NCI-H128 (cell line): Measurements from ENCODE around the gene GAMT.

Experiments
- DNase-seq: peaks from one replicate; lab custom pipeline; 2025; ENCODE audit not compliant: unreplicated experiment; lab: John Stamatoyannopoulos, UW

The GAMT gene

DNA sequence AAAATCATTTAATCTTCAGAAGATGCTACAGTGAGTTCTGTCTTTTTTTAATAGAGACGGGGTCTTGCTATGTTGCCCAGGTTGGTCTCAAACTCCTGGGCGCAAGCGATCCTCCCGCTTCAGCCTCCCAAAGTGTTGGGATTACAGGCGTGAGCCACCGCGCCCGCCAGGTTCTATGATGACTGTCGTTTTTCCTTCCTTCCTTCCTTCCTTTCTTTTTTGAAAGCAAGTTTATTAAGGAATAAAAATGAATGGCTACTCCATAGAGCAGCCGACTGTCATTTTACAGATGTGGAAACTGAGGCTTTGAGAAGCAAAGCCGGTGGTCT lies 511 bp upstream of the GAMT start:
- DNase-seq, result no peak

DNA sequence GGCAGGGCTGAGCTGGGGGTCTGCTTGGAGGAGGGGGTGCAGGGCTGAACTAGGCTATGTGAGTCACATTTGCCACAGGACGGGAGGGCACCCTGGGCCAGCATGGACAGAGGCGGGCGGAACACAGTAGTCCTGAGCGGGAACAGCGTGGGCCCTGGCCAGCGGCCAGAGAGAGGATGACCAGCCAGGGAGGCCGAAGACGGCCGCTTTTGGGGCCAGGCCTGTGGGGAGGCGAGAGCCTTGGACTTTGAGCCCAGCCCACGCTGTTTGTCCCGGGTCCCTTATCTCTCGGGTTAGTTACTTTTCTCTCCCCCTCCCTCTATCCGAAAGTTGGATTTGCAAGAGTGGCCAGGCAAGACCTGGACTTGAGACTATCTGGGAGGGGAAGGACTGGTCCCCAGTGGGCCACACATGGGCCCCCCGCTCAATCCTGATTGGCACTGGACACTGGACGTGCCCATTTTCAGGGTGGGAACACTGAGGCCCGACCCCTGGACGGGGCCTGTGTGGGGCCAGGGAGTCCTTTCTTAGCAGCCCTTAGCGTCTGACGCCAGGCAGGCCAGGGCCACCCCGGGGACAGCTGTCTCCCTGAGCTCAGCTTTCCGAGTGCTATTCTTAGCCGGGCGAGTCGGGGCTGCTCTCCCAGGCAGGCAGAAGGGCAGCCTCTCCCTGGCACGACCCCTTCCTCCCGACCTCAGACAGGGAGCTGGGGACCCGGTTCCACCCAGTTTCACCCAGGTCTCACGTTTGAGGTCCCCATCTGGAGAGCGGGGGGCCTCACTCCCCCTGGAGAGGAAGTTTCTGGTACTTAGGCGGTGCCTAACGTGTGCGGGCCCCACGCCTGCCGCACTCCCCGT lies 833 bp downstream of the GAMT start:
- no peak for DNase-seq

DNA sequence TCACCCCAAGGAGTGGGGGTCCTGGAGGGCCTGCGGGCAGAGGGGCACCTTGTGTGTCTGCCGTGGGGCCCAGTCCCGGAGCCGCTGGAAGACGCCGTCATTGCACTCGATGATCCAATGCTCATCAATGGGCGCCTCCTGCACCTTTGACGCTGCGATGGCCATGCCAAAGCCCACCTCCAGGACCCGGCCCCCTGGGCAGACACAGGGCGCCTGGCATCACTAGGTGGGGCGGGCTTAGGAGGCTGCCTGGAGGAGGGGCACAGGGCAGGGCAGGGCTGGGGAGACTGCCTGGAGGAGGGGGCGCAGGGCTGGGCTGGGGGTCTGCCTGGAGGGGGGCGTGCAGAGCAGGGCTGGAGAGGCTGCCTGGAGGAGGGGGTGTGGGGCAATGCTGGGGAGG lies 1.6 kb downstream of the GAMT start:
- DNase-seq, result no peak

DNA sequence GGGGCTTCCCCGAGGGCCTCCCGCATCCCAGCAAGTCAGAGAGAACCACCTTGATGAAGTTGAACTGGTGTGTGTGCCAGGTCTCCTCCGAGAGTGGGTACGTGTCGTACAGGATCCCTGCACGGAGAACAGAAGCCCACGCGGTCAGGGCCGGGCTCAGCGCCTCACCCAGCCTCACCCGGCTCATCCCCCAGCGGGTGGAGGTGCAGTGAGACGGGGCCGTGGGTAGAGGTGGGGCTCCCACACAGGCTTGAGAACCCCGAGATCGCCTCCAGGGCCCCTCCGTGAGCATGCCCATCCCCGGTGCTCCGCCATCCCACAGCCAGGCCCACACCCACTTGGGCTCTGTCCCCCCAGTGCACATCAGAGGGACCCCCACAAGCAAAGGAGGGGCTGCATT lies 2.3 kb downstream of the GAMT start:
- DNase-seq, result no peak

DNA sequence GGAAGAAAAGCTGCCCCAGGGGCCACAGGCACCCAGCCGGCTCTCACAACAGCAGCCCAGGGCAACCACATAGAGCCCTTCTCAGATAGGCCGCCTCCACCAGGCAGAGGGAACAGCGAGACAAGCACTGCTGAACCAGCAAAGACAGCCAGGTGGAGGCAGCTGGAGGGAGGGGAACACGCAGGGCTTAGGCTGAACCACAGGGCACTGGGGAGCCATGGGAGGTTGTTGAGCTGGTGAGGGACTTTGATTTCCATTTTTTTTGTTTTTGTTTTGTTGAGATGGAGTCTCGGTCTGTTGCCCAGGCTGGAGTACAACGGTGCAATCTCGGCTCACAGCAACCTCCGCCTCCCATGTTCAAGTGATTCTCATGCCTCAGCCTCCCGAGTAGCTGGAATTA lies 3.5 kb downstream of the GAMT start:
- DNase-seq, result no peak

DNA sequence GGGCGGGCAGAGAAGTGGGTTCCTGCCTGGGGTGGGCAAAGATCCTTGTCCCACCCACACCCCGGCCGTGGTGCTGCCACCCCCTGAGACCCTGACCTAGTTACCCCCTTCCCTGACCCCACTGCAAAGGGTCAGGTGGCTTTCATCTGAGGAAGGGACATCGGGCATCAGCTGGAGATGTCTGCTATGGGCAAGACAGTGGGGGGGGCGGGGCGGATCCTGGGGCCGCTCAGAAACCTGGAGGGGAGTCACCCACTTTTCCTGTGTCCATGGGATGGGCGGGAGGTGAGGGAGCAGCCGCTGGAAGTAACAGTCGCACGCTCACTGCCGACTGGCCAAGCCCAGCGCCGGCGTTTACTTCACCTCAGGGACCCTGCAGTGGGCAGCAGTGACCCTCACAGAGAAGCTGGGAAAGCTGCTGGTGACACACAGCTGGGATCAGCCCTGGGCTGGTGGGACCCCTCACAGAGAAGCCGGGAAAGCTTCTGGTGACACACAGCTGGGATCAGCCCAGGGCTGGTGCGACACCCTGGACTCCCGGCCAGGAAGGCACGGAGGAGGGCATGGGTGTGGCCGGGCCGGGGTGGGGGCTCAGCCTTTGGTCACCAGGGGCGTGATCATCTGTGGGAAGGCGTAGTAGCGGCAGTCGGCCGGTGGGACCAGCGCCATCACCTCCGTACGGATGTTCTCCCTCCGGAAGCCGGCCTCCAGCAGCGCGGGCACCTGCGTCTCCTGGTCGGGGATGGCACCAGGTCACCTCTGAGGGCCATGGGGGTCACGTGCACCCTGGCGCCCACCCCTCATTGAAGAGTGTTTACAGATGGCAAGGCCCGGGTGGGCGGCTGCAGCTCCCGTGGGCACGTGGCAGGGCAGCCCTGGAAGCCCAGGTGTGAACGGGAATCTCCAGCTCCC lies 4.3 kb downstream of the GAMT start:
- DNase-seq, result no peak

DNA sequence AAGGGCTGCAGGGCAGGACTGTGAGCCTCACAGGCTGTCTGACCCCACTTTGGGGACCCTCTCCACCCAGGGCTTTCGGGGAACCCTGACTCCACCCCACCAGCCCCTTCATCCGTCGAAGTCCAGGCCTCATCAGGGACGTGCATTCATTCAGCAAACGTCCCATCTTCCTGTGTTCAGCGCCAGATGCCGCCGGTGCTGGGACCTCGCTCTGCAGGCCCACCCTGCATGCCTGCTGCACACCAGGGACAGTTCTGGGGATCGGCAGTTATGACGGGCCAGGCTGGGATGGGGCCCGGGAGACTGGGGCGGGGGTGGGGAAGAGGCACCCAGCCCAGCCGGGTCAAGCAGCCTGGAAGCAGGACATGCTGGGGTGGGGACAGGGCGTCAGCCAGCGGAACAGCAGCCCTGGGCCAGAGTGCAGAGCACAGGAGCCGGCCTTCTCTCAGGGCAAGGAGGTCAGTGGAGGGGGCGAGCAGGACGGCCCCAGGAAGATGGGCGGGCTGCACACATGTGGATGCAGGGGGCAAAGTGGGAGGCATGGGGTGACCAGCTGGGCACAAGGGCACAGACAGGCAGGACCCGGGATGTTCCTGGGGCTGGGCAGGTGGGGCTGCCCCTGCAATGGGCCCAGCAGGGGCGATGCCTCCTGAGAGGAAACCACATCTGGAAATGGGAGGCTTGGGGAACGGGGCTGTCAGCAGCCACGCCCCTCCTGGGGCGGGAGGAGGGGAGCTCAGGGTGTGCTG lies 5.1 kb downstream of the GAMT start:
- DNase-seq, result no peak

DNA sequence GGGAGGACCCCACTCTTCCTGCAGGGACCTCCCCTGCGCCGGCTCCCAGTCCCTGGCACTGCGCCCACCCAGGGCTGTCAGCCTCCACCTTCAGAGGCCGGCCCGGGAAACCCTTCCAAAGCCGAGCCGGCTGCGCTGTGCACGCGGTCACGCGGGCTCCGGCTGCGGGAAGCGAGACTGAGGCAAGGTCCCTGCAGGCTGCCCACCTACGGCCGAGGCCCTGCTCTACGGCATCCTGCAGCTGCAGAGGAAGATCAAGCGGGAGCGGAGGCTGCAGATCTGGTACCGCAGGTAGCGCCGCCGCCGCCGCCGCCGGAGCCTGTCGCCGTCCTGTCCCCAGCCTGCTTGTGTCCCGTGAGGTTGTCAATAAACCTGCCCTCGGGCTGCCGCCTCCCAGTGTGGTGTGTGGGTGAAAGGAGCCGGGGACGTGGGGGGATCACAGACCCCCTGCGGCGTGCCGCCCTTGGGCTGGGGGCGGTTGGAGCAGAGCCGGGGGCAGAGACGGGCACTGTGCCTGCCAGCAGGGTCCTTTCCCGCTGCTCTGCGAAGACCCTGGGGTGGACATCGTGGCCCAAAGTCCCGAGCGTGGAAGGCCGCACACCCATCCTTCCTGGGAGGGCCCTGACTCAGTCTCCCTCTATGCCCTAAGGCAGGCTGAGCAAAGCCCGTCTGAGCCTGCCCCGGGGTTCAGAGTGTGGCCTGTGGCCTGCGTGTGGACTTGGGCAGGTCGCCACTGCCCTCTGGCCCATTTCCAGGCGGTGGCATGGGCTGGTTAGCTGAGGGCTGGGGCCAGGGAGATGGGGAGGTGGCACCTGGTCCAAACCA lies 5.9 kb downstream of the GAMT start:
- DNase-seq, result no peak

DNA sequence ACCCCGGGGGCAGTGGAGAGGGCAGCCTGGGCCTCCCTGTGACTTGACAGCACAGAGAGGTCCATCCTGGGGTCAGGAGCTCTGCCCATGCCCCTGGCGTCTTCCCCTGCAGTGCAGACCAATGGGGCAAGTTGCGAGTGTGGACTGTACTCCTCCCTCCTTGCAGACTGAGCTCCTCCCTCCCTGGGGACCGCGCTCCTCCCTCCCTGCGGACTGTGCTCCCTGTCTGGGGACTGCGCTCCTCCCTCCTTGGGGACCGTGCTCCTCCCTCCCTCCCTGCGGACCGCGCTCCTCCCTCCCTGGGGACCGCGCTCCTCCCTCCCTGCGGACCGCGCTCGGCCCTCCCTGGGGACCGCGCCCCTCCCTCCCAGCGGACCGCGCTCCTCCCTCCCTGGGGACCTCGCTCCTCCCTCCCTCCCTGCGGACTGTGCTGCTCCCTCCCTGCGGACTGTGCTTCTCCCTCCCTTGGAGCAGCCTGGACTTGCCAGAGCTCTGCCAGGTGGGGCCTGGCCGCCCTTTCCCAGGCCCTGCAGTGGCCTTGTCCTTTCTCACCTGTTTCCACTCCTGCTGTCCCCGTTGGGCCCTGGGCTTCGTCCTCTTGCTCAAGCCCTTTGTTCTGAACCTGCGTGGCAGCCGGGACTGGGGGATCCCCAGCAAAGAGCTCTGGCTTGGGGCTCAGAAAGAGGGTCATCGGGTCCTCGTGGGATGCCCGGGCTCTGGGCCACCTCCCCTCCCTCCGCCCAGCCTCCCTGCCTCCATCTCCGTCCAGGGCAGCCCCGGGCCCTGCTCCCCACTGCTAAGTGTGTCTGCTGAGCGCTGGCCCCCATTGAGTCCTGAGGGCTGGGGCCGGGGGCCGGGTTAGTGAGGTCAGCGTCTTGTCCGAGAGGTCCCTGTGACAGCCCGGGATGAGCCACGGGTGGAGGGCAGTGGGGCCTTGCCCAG lies 6.8 kb downstream of the GAMT start:
- no peak for DNase-seq

DNA sequence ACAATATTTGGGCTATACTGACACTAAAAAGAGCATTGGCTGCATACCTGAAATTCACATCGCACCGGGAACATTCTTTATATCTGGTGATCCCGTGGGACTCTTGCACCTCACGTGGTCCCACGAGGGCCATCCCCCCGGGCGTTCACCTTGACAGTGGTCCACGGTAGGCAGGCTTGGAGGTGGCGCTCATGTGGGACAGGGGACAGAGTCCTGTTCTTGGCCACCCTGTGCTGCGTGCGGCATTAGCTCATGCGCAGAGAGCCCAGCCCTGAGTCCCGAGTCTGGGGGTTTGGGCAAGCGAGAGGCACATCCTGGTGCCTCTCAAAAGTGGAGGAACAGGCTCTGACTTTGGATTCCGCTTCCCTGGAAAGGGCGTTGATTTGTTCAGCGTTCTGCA lies 7.5 kb downstream of the GAMT start:
- DNase-seq, result no peak

DNA sequence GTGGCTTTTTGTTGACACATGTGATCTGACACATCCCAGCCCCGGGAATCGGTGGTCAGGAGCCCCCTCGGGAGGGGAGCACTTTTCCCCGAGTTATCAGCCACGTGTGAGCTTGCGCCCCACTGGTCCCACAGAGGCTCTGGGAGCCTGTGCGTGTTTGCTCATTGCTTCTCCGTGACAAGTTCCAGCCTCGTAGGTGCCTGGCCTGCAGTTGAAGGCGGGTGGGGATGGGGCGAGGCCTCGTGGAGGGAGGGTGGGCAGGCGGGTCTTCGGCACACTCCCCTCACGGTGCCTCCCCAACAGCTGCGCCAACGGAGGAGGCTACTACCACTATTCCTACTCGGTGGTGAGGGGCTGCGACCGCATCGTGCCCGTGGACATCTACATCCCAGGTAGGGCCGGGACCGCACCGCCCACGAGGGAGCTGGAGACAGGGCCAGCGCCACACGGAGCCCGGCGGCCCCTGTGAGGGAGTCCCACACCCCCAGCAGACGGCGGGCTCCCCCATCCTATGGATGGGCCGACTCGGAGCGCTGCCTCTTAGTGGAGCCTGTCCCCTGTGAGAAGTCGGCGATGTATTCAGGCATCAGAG lies 8.3 kb downstream of the GAMT start:
- DNase-seq, result no peak

DNA sequence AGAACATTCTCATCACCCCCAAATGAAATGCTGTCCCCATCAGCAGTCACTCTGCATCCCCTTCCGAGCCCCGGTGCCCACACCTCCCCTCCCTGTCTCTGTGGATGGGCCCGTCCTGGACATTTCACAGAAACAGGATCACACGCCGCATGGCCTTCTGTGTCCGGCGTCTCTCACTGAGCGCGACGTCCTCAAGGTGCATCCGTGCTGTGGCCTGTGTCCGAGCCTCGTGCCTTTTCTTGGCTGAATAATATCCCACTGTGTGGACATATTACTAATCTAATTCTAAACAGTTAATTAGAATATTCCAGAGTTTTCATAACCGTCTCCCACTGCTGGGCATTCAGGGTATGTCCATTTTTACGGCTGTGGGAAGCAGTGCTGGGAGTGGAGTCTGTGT lies 8.9 kb downstream of the GAMT start:
- no peak for DNase-seq

DNA sequence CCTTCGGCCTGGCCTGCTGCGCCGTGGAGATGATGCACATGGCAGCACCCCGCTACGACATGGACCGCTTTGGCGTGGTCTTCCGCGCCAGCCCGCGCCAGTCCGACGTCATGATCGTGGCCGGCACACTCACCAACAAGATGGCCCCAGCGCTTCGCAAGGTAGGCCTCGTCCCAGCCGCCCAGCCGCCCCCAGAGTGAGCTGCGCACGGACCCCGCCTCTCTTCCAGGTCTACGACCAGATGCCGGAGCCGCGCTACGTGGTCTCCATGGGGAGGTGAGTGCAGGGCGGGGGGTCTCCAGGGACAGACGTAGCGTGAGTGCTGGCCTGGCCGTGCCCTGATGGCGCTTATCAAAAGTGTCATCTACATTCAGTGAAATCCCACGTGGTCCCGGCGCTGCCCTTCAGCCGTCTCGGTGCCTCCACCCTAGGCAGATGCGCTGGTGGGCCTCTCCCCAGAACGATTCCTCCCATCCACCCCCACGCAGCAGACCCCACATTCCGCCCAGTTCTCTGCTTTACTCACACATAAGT lies 10.4 kb downstream of the GAMT start:
- no peak for DNase-seq

DNA sequence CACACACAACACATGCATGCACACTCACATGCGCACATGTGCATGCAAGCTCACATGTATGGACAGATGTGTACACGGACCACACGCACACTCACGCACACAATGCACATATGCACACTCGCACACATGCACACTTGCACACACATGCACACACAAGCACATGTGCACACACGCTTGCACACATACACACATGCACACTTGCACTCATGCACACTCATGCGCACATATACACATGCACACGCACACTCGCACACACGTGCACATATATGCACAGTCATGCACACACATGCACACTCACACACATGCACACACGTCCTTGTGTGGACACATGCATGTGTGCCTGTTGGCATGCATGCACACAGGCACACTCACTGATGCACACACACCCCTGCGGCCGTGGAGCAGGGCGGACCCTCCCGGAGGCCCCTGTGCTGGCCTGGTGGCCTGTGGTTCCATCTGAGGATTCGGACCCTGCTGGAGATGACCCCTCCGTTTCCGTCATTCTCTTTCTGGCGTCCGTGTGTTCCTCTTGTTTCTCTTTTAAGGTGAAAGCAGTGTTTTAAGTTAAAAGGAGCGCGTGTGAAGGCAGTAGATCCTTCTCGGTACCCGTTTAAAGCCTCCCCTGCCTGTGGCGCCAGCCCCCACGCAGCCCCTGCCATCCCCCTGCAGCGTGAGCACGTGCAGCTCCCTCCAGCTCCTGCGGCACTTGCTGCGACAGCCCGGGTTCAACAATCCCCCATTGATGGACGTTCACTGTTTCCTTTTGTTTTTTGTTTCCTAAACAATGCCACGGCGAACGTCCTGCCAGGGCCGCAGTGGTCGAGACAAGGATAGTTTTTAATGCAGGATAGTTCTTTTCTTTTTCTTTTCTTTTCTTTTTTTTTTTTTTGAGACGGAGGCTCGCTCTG lies 12.1 kb downstream of the GAMT start:
- DNase-seq, result no peak

DNA sequence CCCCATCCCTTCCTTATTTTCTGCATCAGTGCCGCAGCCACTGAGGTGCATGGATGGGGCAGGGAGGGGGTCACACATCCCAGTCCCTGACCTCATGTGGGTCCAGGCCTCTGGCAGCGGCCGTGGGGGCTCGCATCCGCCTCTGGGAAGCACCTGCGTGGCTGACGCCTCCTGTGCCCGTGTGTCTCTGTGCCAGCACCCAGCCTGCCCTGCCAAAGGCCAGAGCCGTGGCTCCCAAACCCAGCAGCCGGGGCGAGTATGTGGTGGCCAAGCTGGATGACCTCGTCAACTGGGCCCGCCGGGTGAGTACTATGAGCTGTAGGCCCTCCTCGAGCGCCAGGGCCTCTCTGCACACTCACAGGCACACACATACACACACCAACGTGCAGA lies 12.7 kb downstream of the GAMT start:
- DNase-seq, result no peak

DNA sequence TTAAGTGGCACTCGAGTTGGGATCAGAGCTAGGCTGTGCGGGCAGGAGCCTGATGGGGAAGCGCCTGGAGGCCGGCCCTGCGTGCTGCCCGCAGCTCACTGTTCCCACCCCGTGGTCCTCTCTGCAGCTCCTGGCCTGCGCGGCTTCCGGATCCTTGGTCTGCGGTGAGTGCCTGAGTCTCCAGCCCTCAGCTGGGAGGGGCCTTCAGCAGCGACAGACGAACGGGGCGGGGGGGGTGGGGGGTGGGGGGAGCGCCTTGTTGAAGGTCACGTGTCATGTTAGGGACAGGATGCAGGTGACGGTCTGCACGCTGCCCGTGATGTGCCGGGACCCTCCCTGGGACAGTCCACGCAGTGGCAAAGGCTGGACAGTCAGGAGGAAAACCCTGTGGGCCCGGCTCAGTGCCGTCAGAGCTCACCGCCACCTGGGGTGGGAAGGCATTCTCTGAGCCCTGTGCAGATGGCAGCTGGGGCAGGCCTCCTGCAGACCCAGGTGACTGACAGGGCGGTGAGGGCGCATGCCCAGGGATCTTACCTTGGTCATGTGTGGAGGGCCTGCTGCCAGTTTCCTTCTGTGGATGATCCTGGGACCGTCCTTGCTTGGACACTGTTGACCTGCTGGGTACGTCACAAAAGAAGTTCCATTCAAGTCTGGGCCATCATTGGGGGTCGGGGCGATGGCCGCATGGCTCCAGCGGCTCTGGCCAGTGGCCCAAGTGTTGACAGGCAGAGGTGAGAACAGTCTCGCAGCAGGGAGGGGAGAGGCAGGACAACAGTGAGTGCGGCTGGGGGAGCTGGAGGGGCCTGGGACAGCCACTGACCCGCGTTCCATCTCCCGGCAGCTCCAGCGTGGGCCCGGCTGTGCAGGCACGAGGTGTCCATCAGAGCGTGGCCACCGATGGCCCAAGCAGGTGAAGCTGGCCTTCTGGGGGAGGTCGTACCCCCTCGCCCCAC lies 13.4 kb downstream of the GAMT start:
- DNase-seq, result no peak
